OCI-LY7 (cell line): ENCODE data around the gene KLF3. TPM values are rescaled to one million over a fixed set of nuclear protein-coding genes. Genes with fewer than 3 reads are reported as not detected.

Experiments
- BruUV-seq: library from RNA; stranded (reverse); fragments of 400-500 nt; replicated peaks from 2 replicates; lab custom pipeline; 2021; lab: Mats Ljungman, UMichigan
- CTCF ChIA-PET: fragments of 300-600 bp; sonication (Branson Sonifier 250); formaldehyde crosslinking; loops from one replicate; lab custom pipeline; 2022; ENCODE audit warnings: antibody characterized with exemption; ENCODE audit not compliant: unreplicated experiment; lab: Charles Lee
- POLR2A ChIA-PET: fragments of 300-600 bp; sonication (Branson Sonifier 250); formaldehyde crosslinking; loops from one replicate; lab custom pipeline; 2022; ENCODE audit warnings: antibody characterized with exemption; lab: Charles Lee
- DNase-seq: peaks from one replicate; pipeline ENCODE4 v3.0.0-alpha.2; 2015; ENCODE audit warnings: low spot score
- H2AFZ ChIP-seq: fragments of 200-600 bp; sonication (generic), shearing (Covaris generic); 2 replicates; pipeline ENCODE4 v1.6.1; 2014; ENCODE audit warnings: mild to moderate bottlenecking, antibody characterized with exemption, low read length, moderate library complexity
- H3K27ac ChIP-seq: fragments of 200-600 bp; sonication (generic); 2 replicates; pipeline ENCODE4 v1.5.1; 2014; ENCODE audit warnings: mixed run types, low read depth, mild to moderate bottlenecking, moderate library complexity, low read length, inconsistent platforms; ENCODE audit not compliant: poor library complexity, severe bottlenecking
- H3K36me3 ChIP-seq: fragments of 200-600 bp; sonication (generic); 2 replicates; pipeline ENCODE4 v1.6.1; 2014; ENCODE audit warnings: mild to moderate bottlenecking, antibody characterized with exemption, low read length, moderate library complexity, mixed read lengths; ENCODE audit not compliant: insufficient read depth
- H3K4me1 ChIP-seq: fragments of 200-600 bp; sonication (generic); 2 replicates; pipeline ENCODE4 v1.5.1; 2014; ENCODE audit warnings: mild to moderate bottlenecking, low read length; ENCODE audit not compliant: insufficient read depth, poor library complexity, severe bottlenecking
- H3K4me2 ChIP-seq: fragments of 200-600 bp; sonication (generic); 2 replicates; pipeline ENCODE4 v1.6.1; 2014; ENCODE audit warnings: mild to moderate bottlenecking, low read length
- H3K4me3 ChIP-seq: fragments of 200-600 bp; sonication (generic); 2 replicates; pipeline ENCODE4 v1.5.1; 2014; ENCODE audit warnings: mild to moderate bottlenecking, low read depth, low read length; ENCODE audit not compliant: poor library complexity, severe bottlenecking
- H3K79me2 ChIP-seq: fragments of 200-600 bp; sonication (generic); 2 replicates; pipeline ENCODE4 v1.6.1; 2016; ENCODE audit warnings: low read depth, mild to moderate bottlenecking, low read length, moderate library complexity, mixed read lengths; ENCODE audit not compliant: insufficient read depth
- H3K9me2 ChIP-seq: fragments of 200-600 bp; sonication (generic); 2 replicates; pipeline ENCODE4 v1.6.1; 2016; ENCODE audit warnings: mild to moderate bottlenecking, low read length, mixed read lengths; ENCODE audit not compliant: insufficient read depth
- H3K9me3 ChIP-seq: fragments of 200-600 bp; sonication (generic); 2 replicates; pipeline ENCODE4 v1.6.1; 2014; ENCODE audit warnings: mild to moderate bottlenecking, mixed run types, low read length, mixed read lengths
- H4K20me1 ChIP-seq: fragments of 200-600 bp; sonication (generic); 2 replicates; pipeline ENCODE4 v1.6.1; 2014; ENCODE audit warnings: mild to moderate bottlenecking, antibody characterized with exemption, low read length, moderate library complexity, mixed read lengths; ENCODE audit not compliant: insufficient read depth
- EZH2phosphoT487 ChIP-seq: fragments of 200-600 bp; sonication (generic); IDR thresholded peaks from 2 replicates; pipeline ENCODE4 v1.6.1; 2018; ENCODE audit warnings: low read depth, borderline replicate concordance, mild to moderate bottlenecking, mixed run types, antibody characterized with exemption, low read length, moderate library complexity, mixed read lengths
- intact Hi-C: fragments of 100-400 bp; cut with micrococcal nuclease; formaldehyde crosslinking; loops from one replicate; pipeline ENCODE4 v1.10.0; 2022; ENCODE audit not compliant: unreplicated experiment
- total RNA-seq, 2 experiments: library from RNA; depleted of rRNA in 1 of 2; stranded (reverse); fragments of >200 nt in 1 of 2; shearing (Covaris generic) in 1 of 2; gene quantifications; 2 replicates each; pipeline ENCODE4 v1.2.3, GENCODE V29; 2014 to 2022
- TF ChIP-seq, protein P1 (sequence below): fragments of 200-600 bp; sonication (generic); conservative IDR thresholded peaks from 2 replicates; pipeline ENCODE4 v1.5.1; 2014; ENCODE audit warnings: mild to moderate bottlenecking, antibody characterized with exemption, low read length, moderate library complexity, mixed read lengths

Gene KLF3
- total RNA-seq, 2 experiments from 2014 or later = 0.09 to 0.23 TPM

GRCh38 chr4:38679921-38680320 is 15.9 kb downstream of the KLF3 start:
- ChIA-PET POLR2A (no interaction called here), CTCF (no interaction called here)
- no peak overlapping the region for H3K4me3 ChIP-seq
- no peaks in the 10 kb centered on the region for H3K79me2 ChIP-seq
- H2AFZ ChIP-seq = no peak overlapping the region
- H3K9me3 ChIP-seq = no peaks in the 10 kb centered on the region
- H3K36me3 ChIP-seq = no peaks in the 10 kb centered on the region
- H4K20me1 ChIP-seq = no peaks in the 10 kb centered on the region
- DNase-seq = no peak
- H3K4me1 ChIP-seq = no peaks in the 10 kb centered on the region
- H3K9me2 ChIP-seq = no peaks in the 10 kb centered on the region
- TF ChIP-seq EZH2phosphoT487 = no peak
- TF ChIP-seq, protein P1, sequence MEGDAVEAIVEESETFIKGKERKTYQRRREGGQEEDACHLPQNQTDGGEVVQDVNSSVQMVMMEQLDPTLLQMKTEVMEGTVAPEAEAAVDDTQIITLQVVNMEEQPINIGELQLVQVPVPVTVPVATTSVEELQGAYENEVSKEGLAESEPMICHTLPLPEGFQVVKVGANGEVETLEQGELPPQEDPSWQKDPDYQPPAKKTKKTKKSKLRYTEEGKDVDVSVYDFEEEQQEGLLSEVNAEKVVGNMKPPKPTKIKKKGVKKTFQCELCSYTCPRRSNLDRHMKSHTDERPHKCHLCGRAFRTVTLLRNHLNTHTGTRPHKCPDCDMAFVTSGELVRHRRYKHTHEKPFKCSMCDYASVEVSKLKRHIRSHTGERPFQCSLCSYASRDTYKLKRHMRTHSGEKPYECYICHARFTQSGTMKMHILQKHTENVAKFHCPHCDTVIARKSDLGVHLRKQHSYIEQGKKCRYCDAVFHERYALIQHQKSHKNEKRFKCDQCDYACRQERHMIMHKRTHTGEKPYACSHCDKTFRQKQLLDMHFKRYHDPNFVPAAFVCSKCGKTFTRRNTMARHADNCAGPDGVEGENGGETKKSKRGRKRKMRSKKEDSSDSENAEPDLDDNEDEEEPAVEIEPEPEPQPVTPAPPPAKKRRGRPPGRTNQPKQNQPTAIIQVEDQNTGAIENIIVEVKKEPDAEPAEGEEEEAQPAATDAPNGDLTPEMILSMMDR = no peak
- no peak overlapping the region for H3K4me2 ChIP-seq
- BruUV-seq = no TSS peak
- H3K27ac ChIP-seq = no peak overlapping the region
- intact Hi-C loops = no loop called here

DNA sequence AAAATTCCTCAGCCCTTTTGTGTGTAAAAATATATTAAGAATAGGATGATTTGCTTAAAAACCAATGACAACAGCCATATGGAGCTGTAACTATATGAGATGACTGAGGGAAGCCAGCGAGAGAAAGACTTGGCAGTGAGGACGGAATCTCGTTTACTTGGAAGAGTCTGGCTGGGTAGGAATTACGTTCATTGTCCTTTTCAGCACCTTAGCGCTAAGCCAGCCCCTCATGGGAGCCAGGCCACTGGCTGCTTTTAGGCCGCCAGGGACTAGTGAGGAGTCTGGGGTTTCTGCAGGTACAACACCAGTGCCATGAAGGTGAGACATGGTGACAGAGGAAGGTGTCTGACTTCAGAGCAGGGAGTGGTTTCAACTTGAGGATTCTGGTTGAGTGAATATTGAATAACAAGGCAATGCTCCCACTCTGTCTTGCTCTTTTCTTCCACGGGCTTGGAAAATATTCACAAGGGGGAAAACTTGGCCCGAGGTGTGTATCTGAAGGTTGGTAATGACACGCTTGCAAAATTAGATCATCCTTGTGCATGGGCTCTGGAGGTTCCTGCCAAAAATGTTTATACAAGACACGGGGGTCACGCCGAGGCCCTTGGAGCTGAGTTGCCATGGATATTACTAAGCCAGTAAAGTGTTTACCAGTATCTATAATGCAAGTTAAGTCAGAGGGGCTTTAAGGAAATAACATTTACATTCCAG is 17.4 kb downstream of the KLF3 start:
- no peaks in the 10 kb centered on the region for H4K20me1 ChIP-seq
- no peak for DNase-seq
- H3K36me3 ChIP-seq = no peaks in the 10 kb centered on the region
- no peaks in the 10 kb centered on the region for H3K4me1 ChIP-seq
- H3K79me2 ChIP-seq = no peaks in the 10 kb centered on the region
- no peak overlapping the region for H3K4me2 ChIP-seq
- H3K9me2 ChIP-seq = no peaks in the 10 kb centered on the region
- no peak overlapping the region for H3K4me3 ChIP-seq
- BruUV-seq = no TSS peak
- intact Hi-C loops = no loop called here
- H2AFZ ChIP-seq = no peak overlapping the region
- TF ChIP-seq, protein P1 = no peak
- TF ChIP-seq EZH2phosphoT487 = no peak
- no peaks in the 10 kb centered on the region for H3K9me3 ChIP-seq
- POLR2A ChIA-PET = no interaction called here
- no peak overlapping the region for H3K27ac ChIP-seq
- CTCF ChIA-PET = no interaction called here

DNA sequence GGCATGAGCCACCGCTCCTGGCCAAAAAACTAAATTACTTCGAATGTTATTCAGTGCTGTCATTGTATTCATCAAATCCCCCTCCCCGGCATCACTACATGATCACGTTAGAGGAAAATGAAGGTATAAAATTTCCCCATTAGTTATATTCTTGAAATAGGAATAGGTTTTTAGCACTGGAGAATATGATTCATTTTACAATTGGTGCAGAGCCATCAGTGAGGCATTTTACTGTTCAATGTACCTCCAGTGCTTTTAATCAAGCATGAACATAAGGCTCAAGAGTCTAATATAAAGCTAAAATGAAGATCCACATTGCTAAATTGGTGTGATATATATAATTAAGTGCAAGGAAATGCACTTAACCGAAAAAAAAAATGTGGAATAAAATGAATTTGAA is 18.3 kb downstream of the KLF3 start:
- H4K20me1 ChIP-seq = no peaks in the 10 kb centered on the region
- no peak overlapping the region for H2AFZ ChIP-seq
- no peak overlapping the region for H3K4me2 ChIP-seq
- TF ChIP-seq EZH2phosphoT487 = no peak
- TF ChIP-seq, protein P1 = no peak
- intact Hi-C loops = no loop called here
- H3K79me2 ChIP-seq = no peaks in the 10 kb centered on the region
- no peak overlapping the region for H3K4me3 ChIP-seq
- BruUV-seq = no TSS peak
- no peaks in the 10 kb centered on the region for H3K4me1 ChIP-seq
- H3K27ac ChIP-seq = no peak overlapping the region
- POLR2A ChIA-PET = no interaction called here
- no peaks in the 10 kb centered on the region for H3K36me3 ChIP-seq
- CTCF ChIA-PET = no interaction called here
- no peak for DNase-seq
- H3K9me3 ChIP-seq = no peaks in the 10 kb centered on the region
- H3K9me2 ChIP-seq = no peaks in the 10 kb centered on the region
